Lung (tissue), 12 donors: ENCODE results near the gene YIPF2. TPM values are rescaled to one million over a fixed set of nuclear protein-coding genes. Genes with fewer than 3 reads are reported as not detected.
A peak's percentile ranks its signal among the peaks of the same experiment; 100 is the strongest.

Source experiments
- ATAC-seq: fragments of 200-7000 bp; cut with Tn5 transposase; one replicate; pipeline ENCODE4 v1.9.1; 2020; ENCODE audit warnings: moderate number of reproducible peaks; ENCODE audit not compliant: insufficient read depth, low FRiP score
- DNase-seq, 3 donors: peaks; one replicate each; pipeline ENCODE4 v3.0.0-alpha.2; 2013 to 2017
- H3K27ac ChIP-seq, 2 donors: one replicate each; pipeline ENCODE4 v1.5.1; 2013; ENCODE audit warnings: mild to moderate bottlenecking in 2 of 2, moderate library complexity in 2 of 2, control low read depth in 1 of 2, inconsistent platforms in 1 of 2, low read depth in 1 of 2, low read length in 1 of 2
- H3K27me3 ChIP-seq, 3 donors: one replicate each; pipeline ENCODE4 v1.5.1; 2013; ENCODE audit warnings: low read length in 2 of 3; ENCODE audit not compliant: control insufficient read depth in 3 of 3, insufficient read depth in 3 of 3
- H3K36me3 ChIP-seq, 4 donors: one replicate each; pipeline ENCODE4 v1.5.1; 2013; ENCODE audit warnings: low read length in 4 of 4, mild to moderate bottlenecking in 1 of 4, moderate library complexity in 1 of 4; ENCODE audit not compliant: control insufficient read depth in 4 of 4, insufficient read depth in 4 of 4
- H3K4me1 ChIP-seq, 5 donors: one replicate each; pipeline ENCODE4 v1.5.1; 2013; ENCODE audit warnings: low read length in 5 of 5, mild to moderate bottlenecking in 2 of 5, moderate library complexity in 1 of 5; ENCODE audit not compliant: control insufficient read depth in 5 of 5, insufficient read depth in 5 of 5
- H3K4me3 ChIP-seq: one replicate; pipeline ENCODE4 v1.5.1; 2013; ENCODE audit warnings: mild to moderate bottlenecking, control low read depth, moderate library complexity
- H3K9ac ChIP-seq, 2 donors: one replicate each; pipeline ENCODE4 v1.5.1; 2013; ENCODE audit warnings: low read length in 2 of 2, control low read depth in 1 of 2; ENCODE audit not compliant: insufficient read depth in 1 of 2
- H3K9me3 ChIP-seq, 4 donors: one replicate each; pipeline ENCODE4 v1.5.1; 2013; ENCODE audit warnings: low read length in 3 of 4, mild to moderate bottlenecking in 1 of 4, moderate library complexity in 1 of 4; ENCODE audit not compliant: control insufficient read depth in 4 of 4, insufficient read depth in 3 of 4
- WGBS, 2 donors: extraction: QIAGEN DNeasy Blood & Tissue Kit; methylation state at CpG; one replicate each; pipeline ENCODE4 v1.1.7; 2013; 5-methylcytosine and 5-hydroxymethylcytosine counted together
- polyA plus RNA-seq, 2 donors: library from polyadenylated mRNA; stranded (reverse); fragments of 200-250 nt; gene quantifications; one replicate each; pipeline ENCODE4 v1.2.1, GENCODE V29; 2013
- total RNA-seq, 2 donors: library from RNA; depleted of rRNA in 1 of 2; stranded (reverse); fragments of >200 nt in 1 of 2; gene quantifications; one replicate each; pipeline ENCODE4 v1.2.1, GENCODE V29; 2014 to 2021
- TF ChIP-seq, protein P1 (sequence below): IDR thresholded peaks from 2 replicates; pipeline ENCODE4 v1.5.1; 2012; ENCODE audit warnings: mild to moderate bottlenecking; ENCODE audit errors: control extremely low read depth, extremely low read depth
- donor health status: control.
- donor health status: control.
- donor health status: Bipolar disorder and iron deficiency.
- donor health status: healthy.
- donor health status: DM: yes; HTN: yes; CAD: no.

YIPF2 gene
- total and polyA plus RNA-seq, 4 donors: 54.7 to 77.8 (median 67.4) TPM

DNA sequence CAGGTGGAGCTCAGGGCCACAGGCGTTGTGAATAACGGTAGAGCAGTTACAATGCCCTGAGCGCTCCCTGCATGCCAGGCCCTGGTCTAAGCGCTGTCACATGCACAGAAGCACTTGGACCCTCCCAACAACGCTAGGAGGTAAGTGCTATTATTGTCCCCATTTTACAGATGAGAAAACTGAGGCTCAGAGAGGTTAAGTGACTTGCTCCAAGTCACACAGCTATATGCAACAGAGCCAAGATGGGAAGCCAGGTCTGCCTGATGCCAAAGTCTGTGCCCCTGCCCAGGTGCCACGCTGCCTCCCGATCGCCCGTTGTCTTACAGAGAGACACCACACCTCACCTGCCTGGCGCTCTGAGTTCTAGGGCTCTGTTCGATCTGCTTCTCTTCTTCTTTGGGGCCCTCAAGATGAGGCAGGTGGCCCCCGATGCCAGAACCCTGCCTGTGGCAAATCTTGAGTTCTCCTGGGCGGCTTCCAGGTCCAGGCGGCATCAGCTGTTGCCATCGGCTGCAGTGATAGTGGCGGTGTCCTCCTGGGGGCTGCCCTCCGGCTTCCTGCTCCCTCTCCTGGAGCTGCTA, 20.0 kb downstream of the YIPF2 start:
- Histone ChIP-seq H3K36me3 (peaks cover 6 to 42% (median 16%) of the 10 kb centered on the region in 4 donors), H3K4me1 (no peaks in the 10 kb centered on the region), H3K4me3 (no peak overlapping the region), H3K9ac (no peak overlapping the region), H3K27ac (no peak overlapping the region), H3K27me3 (no peaks in the 10 kb centered on the region), H3K9me3 (no peaks in the 10 kb centered on the region)
- TF ChIP-seq, protein P1, sequence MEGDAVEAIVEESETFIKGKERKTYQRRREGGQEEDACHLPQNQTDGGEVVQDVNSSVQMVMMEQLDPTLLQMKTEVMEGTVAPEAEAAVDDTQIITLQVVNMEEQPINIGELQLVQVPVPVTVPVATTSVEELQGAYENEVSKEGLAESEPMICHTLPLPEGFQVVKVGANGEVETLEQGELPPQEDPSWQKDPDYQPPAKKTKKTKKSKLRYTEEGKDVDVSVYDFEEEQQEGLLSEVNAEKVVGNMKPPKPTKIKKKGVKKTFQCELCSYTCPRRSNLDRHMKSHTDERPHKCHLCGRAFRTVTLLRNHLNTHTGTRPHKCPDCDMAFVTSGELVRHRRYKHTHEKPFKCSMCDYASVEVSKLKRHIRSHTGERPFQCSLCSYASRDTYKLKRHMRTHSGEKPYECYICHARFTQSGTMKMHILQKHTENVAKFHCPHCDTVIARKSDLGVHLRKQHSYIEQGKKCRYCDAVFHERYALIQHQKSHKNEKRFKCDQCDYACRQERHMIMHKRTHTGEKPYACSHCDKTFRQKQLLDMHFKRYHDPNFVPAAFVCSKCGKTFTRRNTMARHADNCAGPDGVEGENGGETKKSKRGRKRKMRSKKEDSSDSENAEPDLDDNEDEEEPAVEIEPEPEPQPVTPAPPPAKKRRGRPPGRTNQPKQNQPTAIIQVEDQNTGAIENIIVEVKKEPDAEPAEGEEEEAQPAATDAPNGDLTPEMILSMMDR: no peak
- 96 to 98% methylated on average over 17 of the region's 17 CpGs for WGBS, 2 donors
- no peak for DNase-seq
- no peak for ATAC-seq

DNA sequence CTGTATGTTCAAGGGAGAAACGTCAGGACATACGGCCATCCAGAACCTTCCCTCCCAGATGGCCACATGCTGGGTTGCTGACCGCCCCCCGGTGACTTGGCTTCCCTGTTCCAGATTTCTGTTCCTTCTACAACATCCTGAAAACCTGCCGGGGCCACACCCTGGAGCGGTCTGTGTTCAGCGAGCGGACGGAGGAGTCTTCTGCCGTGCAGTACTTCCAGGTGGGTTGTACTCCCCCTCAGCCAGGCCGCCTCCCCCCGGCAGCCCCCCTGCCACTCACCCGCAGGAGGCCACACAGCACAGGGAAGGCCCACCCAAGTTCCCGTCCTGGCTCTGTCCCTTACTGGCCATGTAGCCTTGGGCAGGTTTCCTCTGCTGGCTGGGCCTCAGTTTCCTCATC, 20.5 kb downstream of the YIPF2 start:
- H3K9ac ChIP-seq: no peak overlapping the region
- no peaks in the 10 kb centered on the region for H3K27me3 ChIP-seq
- H3K4me3 ChIP-seq: no peak overlapping the region
- ATAC-seq (no peak), DNase-seq (no peak)
- TF ChIP-seq, protein P1: no peak
- no peaks in the 10 kb centered on the region for H3K9me3 ChIP-seq
- H3K4me1 ChIP-seq: no peaks in the 10 kb centered on the region
- H3K27ac ChIP-seq: no peak overlapping the region
- H3K36me3 ChIP-seq: peaks cover 5 to 42% (median 16%) of the 10 kb centered on the region in 4 donors
- 89 to 90% methylated on average over 14 of the region's 14 CpGs for WGBS, 2 donors

DNA sequence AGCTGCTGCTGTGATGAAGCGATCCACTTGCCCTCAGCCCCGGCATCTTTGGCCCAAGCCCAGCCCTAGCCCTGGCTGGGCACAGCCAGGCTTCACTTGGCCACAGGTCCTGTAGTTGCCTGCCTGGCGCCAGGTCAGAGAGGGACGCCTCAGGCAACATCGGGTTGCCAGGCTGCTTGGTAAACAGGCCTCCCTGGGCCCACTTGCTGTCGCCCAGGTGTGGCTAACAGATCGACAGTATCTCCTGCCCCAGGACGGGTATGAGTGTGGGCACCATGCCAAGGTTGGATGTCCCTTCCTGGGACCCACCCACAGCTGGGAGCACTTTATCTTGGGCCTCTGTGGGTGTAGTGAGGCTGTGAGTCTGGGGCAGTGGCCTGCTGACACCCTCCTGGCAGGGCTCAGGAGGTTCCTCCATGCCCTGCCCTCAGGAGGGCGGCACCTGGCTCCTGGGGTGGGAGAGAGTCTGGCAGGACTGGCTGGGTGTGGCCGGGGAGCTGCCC, 29.2 kb downstream of the YIPF2 start:
- ATAC-seq (no peak), DNase-seq (no peak)
- Histone ChIP-seq H3K4me3 (no peak overlapping the region), H3K4me1 (peaks cover 0 to 7% (median 0%) of the 10 kb centered on the region in 5 donors), H3K27ac (peak overlapping the region in 1 of 2 donors; percentile 73), H3K9me3 (no peaks in the 10 kb centered on the region), H3K9ac (no peak overlapping the region), H3K36me3 (no peaks in the 10 kb centered on the region), H3K27me3 (no peaks in the 10 kb centered on the region)
- 61 to 76% methylated on average over 10 of the region's 10 CpGs for WGBS, 2 donors
- TF ChIP-seq, protein P1: no peak

DNA sequence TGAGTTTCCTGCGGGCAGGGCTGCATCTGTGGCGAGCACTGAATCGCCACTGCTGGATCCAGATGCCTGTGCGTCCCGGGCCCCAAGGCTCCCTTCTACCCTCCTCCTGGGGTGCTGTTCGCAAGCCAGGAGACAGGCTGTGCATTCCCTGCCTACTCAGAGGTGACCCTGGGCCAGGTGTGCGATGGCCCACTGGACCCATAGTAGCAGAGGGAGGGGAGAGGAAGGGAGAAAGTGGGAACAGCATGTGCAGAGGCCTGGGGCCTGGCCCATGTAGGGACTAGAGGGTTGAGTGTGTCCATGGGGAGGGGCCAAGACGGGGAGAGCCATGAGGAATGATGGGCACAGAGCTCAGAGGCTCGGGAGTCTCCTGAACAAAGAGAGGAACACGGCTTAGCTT, 29.8 kb downstream of the YIPF2 start:
- WGBS, 2 donors: 82 to 84% methylated on average over 10 of the region's 10 CpGs
- Histone ChIP-seq H3K4me1 (peaks cover 0 to 7% (median 3%) of the 10 kb centered on the region in 5 donors), H3K27me3 (no peaks in the 10 kb centered on the region), H3K4me3 (no peak overlapping the region), H3K36me3 (no peaks in the 10 kb centered on the region), H3K9ac (no peak overlapping the region), H3K9me3 (no peaks in the 10 kb centered on the region), H3K27ac (no peak overlapping the region)
- no peak for DNase-seq
- TF ChIP-seq, protein P1: no peak
- no peak for ATAC-seq
